GM18517 (cell line): ENCODE data around the gene WDR27.
"Not testable (repeated sequence)": the region's sequence is repeated elsewhere in the genome, so short reads cannot be mapped to it uniquely, and the experiment has no call there.

Experiments used
- ATAC-seq: cut with Tn5 transposase; IDR thresholded peaks from one replicate; pipeline ENCODE4 v1.9.1; 2021; ENCODE audit warnings: mild to moderate bottlenecking, moderate library complexity; ENCODE audit not compliant: unreplicated experiment

Gene WDR27

DNA sequence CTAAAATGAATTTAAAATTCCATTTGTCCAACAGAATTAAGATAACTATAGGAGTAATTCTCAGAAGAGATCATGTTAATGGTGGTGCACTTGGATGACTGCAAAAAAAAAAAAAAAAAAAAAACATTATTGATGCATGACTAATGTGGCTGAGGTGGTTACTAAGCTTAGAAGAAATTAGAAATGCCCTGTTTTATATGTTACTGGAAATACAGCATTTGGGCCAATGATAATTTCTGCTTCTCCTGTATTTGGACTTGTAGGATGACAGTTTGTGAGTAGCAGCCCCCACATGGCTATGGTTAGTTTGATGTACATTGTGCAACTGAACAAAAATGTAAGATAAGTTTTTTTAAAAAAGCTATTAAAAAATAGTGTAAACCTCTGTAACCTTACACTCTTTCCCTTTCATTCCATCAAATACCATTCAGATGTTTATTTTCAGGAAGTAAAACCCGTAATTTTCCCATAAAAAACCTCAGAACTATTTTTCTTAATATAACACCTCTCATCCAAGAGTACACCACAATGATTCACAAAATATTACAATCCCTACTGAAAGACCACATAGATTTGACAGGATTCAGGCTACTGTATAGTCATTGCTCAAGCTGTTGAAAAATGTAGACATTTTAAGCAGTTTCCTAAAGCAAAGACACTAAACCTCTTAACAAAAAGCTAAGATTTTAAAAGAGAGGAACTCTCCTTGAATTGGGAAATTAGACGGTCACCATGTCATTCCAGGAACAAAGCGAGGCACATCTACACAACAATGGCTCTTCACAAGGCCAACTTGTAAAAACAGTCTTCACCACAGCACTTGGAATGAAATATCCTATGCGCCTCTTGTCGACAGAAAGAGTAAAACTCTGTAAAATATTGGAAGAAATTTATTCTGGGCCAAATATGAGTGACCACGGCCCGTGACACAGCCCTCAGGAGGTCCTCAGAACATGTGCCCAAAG is 83.0 kb downstream of the WDR27 start:
- ATAC-seq: no peak

DNA sequence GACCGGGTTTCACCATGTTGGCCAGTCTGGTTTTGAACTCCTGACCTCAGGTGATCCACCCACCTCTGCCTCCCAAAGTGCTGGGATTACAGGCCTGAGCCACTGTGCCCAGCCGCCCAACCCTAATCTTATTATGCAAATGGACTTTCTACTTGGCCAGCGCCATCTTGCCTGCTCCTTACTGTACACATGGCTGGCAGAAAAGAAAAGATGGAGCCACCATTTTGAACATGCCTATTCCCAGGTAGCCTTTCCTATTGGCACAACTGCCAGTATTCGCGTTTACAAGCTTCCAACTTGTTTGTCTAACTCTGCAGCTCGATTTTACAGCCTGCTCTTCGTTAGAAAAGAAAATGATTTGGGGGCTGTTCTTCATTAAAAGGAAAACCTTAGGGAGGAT is 84.3 kb downstream of the WDR27 start:
- no peak for ATAC-seq

DNA sequence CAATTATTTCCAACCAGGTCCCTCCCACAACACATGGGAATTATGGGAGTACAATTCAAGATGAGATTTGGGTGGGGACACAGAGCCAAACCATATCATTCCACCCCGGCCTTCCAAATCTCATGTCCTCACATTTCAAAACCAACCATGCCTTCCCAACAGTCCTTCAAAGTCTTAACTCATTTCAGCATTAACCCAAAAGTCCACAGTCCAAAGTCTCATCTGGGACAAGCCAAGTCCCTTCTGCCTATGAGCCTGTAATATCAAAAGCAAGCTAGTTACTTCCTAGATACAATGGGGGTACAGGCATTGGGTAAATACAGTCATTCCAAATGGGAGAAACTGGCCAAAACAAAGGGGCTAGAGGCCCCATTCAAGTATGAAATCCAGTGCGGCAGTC is 93.2 kb downstream of the WDR27 start:
- not testable (repeated sequence) for ATAC-seq

DNA sequence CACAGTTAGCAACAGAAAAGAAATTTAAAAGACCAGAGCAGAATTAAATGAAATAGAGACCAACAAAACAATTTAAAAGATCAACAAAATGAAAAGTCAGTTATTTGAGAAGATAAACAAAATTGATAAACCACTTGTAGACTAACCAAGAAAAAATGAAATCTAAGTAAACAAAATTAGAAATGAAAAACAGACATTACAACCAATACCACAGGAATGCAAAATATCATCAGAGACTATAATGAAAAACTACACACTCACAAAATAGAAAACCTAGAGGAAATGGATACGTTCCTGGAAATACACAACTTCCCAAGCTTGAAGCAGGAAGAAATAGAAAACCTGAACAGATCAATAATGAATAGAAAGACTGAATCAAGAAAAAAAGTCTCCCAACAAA is 97.8 kb downstream of the WDR27 start:
- no peak for ATAC-seq

DNA sequence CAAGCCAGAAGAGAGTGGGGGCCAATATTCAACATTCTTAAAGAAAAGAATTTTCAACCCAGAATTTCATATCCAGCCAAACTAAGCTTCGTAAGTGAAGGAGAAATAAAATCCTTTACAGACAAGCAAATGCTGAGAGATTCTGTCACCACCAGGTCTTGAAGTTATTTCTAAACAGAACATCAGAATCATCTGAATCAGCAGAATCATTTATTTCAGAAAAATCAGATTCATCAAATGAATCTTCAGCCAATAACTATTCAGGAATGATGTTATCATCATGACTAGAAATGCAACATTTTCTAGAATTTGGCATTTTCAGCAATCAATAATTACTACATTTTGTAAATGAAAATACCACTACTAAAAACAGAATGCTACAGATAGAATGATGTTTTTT is 100.7 kb downstream of the WDR27 start:
- ATAC-seq: not testable (repeated sequence)

DNA sequence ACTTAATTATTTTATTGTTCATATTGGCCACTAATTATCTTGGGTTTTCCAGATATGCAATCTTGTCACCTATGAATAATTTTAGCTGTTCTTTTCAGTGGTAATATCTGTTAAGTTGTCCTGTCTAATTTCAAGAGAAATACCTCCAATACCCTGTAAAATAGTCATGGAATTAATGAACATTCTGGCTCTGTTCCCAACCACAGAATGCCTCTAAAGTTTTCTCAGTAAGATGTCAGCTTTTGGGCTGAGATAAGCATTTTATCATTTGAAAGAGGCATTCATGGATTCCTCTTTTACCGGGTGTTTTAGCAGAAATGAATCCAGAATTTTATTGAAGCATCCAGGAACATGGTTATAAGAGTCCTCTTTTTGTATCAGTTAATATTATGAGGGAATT is 109.3 kb downstream of the WDR27 start:
- no peak for ATAC-seq

DNA sequence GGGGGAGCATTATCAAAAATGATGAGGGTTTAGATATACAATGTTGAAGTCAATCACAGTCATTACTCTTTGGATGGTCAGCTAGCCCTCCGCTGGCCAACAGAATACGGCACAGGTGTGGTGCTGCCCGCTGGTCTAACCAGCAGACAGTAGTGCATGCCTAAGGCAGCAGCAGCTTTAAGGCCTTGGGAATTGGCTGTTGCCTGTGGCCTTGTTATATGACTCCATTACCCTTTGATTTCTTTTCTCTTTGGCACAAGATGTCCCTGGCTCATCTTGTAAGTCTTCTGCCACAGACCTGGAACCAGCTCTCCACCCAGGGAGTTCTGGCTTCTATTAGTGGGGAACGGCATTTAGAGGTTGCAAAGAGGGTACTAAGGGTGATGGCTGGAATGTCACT is 110.2 kb downstream of the WDR27 start:
- no peak for ATAC-seq

DNA sequence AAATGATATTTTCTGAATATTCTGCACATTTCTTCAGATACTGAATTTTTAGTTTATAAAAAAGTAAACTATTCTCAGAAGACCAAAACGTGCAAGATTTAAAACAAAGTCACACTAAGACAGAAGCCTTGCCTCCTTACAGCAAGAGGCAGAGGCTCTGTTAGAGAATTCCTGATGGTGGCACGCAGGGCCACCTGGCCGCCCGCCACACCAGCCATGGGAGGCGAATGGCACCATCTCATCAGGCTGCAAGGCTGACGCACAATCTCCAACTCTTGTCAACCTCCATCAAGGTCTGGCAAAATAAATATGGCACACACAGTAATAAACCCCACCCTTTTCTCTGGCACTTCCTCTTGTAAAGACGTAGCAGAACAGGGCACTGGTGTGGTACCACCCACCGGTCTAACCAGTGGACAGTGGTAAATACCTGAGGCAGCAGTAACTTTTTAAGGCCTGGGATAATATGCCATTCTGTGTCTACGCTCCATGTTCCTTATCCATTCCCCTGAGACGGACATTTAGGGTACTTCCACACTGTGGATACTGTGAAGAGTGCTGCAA is 111.4 kb downstream of the WDR27 start:
- ATAC-seq: no peak

DNA sequence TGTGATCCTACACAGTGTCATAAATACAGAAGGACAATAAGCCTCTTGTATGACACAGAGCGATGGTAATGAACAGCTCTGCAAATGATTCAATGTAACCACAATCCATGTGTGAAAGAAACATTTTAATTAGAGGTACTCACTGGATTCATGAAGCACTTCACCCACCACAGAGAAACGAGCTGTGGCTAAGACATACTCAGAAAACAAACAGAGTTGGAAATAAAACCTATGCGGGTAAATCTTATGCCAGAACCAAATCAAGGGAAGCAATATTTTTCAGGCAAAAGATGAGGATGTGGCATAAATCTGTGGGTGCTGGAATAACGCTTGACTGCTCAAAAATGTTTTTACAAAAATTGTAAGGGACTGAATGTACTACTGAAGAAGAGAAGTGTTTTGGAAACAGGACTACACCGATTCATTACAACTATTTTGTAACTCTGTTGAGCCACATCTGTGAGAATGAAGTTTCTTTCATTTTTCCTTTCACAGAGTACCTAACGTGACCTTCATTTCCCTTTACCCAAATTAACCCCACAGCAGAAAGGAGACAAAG is 112.1 kb downstream of the WDR27 start:
- ATAC-seq: peak; percentile 60

DNA sequence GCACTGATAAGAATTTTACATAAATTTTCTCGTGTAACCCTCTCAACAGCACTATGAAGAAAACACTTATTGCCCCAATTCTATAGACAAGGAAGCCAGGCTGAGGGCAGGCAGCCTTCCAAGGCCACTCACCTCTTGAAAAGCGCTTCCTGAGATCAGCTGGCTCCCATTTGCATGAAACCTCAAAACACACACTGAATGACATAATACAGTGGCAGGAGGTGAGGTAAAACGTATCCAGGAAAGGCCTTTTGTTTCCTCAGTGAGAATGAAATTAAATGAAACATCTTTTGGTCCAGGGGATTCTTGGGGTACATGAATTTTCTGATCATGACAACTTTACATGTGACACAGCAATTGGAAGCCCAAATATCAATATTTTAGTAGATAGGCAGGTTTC is 112.5 kb downstream of the WDR27 start:
- ATAC-seq: peak; percentile 78

DNA sequence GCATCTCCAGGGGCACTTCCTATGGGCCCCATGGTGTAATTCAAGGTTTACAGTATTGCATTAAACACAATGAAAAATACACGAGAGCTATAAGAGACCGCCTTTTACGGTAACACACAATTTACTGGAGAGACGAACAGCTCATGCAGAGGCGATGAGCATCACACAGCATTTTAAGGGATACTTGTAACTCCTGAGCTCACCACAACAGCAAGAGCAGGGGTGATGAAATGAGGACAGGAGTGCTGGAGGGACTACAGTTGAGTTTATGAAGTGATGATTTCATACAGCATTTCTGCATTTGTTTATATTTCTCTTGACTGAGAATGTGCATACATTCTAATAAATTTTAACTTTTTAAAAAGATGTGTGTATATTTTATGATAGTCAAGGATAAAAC is 113.9 kb downstream of the WDR27 start:
- ATAC-seq: no peak

DNA sequence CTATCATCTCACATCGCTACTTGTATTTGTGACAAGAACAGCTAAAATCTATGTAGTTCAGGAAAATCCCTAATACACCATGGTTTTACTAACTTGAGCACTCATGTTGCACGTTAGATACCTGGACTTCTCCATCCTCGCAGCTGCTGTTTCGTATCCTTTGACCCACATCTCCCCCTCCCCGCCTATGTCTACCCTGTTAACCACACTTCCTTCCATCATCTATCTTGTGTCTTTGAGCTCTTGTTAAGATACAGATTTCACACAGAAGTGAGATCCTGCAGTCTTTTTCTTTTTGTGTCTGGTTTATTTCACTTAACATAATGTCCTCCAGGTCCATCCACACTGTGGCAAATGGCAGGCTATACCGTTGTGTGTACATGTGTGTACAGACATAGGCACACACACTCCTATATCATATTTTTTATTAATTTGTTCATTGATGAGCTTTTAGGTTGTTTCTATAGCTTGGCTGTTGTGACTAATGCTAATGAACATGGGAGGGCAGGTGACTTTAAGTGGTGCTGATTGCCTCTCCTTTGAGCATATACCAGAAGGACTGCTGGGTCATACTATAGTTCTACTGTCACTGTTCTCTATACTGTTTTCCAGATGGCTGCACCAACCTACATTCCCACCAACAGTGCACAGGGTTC is 117.8 kb downstream of the WDR27 start:
- ATAC-seq: no peak

DNA sequence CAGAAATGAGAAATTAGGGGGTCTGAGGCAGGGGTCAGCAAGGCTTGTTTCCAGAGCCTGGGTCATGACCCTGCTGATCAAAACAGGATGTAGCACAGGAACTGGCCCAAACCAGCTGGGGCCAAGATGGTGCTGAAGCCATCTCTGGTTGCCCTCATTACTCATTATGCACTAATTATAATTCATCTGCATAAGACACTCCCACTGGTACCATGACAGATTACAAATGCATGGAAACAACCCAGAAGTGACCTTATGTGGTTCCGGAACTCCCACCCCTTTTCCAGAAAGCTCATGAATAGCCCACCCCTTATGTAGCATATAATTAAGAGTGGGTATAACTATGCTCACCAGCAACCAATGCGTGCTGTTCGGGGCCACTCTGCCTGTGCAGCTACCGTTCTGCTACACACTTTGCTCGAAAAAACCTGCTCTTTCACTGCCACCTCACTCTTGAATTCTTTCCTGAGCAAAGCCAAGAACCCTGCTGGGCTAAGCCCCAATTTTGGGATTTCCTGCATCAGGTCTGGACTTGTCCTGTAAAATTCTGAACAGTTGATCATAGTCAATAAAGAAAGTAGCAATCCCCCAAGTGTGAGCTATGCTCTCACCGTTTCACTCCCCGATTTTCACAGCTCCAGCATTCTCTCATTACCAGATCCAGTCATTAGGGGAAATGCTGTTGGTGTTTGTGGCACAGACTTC is 122.3 kb downstream of the WDR27 start:
- ATAC-seq: no peak

DNA sequence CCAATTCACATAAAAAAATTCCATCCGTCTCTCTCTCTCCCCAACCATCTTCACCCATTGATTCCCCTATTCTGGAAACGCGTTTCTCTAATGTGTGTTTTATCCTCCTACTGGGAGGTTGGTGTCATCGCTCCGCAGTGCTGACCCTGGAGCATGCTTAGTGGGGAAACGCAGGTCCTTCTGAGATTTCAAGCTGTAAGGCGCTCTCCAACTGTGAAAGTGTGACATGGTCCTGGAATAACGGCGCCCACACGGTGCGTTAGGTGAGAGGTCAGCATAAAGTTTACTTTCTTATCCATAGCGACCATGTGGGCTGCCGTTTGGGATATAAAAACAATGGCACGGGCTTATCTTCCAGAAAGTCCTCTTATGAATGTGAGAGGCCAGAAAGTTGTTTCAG is 123.9 kb downstream of the WDR27 start:
- ATAC-seq: no peak

DNA sequence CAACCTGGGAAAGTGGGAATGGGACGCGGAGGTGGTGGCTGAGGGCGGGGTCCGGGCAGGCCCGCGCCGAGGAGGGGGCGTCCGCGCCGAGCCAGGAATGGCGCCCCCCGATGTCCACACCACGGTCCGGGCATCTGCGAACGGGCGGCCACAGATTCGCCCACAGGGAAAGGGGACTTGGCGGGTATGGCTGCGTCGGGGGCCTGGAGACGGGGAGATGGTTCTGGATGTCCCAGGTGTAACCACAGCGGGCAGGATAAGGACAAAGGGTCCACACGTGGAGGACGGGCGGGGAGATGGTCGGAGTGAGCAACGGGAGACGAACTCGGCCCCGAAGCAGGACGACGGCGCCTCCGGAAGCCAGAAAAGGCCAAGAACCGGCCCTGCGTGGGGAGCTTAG is 124.6 kb downstream of the WDR27 start:
- ATAC-seq: no peak

DNA sequence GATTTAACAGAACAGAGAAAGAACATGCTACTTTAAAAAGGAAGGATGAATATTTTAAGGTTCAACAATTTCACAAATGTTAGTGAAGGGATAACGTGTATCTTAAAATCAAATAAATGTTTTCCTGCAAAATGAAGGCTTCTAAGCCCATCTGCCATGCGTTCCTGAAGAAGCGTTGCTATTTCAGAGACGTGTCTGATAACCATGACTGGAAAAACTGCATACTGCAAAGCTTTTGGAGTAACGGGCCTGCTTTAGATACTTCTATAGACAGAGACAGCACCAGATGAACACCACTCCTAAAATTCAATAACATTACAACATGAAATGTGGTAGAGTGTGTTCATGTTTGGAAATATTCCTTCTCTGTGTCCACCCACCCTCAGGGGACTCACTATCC is 126.0 kb downstream of the WDR27 start:
- ATAC-seq: no peak

DNA sequence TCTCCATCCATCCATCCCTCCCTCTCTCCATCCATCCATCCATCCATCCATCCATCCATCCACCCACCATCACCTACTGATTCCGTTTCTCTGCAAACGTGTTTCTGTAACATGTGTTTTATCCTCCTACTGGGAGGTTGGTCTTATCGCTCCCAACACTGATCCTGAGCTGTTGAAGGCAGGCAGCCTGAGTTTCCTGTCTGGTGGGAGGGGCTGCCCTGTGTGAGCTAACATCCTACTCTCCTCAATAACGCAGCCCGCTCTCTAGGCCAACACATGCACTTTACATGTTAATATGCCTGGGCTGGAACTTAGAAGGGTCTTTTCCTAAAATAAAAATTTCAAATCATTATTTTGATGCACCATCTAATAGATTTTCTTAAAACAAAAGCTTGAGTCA is 126.5 kb downstream of the WDR27 start:
- no peak for ATAC-seq

DNA sequence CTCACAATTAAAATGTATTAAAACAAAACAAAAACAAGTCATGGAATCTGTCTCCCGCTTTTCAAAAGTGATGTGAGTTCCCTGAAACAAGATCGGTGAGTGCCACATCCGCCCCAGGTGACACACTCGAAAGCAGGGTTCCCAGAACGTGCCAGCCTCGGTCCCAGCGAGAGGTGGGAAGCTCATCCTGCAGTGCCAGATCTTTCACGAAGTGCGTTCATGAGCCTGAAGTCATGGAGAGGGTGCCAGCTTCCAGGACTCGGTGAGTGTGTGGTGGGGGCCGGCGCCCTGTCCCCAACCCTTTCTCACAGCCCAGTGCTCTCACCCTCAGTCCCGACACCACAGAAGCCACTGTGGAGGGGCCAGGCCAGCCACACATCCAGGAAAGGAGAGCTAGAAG is 127.4 kb downstream of the WDR27 start:
- ATAC-seq: no peak

DNA sequence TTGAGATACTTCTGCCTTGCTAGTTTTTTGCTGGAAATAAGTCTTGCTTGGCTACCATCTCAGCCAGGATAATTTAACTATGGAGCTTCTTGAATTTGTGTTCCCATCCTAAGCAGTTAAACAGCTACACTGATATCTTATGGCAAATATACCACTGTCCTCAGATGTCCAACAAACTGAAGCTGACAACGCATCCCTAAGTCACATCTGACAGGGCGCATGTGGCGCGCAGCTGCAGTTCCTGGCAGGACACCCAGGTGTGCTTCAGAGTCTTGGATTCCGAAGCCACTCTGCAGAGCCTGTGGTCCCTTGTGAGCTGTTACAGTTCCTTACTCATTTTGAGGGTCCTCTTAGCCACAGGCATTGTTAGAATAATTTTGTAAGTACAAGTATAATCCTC is 127.9 kb downstream of the WDR27 start:
- ATAC-seq: no peak

DNA sequence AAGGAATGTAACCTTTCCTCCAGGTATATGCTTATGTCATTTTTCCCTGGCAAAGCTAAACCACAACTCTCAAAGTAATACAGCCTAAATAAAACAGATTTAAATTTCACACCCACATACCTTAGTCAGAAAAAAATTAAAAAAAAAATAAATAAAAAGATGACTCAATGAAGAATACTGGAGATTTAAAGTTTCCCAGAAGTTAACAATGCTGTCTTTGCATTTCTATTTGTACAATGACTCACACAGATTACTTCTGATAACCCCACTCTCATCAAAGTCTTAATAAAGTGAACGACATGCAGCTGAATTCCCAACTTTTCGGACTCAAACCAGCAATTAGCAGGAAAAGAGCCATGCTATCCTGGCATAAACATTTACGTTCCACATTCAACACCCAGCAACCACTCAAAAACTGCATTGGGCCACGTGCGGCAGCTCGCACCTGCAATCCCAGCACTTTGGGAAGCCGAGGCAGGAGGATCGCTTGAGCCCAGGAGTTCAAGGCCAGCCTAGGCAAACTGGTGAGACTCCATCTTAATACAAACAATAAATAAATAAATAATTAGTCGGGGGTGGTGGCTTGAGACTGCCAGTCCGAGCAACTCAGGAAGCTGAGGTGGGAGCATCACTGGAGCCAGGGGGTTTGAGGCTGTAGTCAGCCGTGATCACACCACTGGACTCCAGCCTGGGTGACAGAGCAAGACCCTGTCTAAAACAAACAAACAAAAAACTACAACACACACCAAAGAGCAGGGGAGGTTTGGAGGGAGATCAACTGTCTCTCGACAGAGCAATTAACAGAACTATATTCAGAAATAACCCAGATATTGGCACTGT is 130.5 kb downstream of the WDR27 start:
- no peak for ATAC-seq
